CD4-positive, alpha-beta T cell treated with Interferon gamma for 1 hour (primary cell): ENCODE measurements around the gene VAT1.
A peak's percentile ranks its signal among the peaks of the same experiment; 100 is the strongest.
"Not testable (repeated sequence)": the region's sequence is repeated elsewhere in the genome, so short reads cannot be mapped to it uniquely, and the experiment has no call there.

Experiments used
- DNase-seq: peaks from one replicate; pipeline ENCODE4 v3.0.0-alpha.2; 2020

The VAT1 gene

DNA sequence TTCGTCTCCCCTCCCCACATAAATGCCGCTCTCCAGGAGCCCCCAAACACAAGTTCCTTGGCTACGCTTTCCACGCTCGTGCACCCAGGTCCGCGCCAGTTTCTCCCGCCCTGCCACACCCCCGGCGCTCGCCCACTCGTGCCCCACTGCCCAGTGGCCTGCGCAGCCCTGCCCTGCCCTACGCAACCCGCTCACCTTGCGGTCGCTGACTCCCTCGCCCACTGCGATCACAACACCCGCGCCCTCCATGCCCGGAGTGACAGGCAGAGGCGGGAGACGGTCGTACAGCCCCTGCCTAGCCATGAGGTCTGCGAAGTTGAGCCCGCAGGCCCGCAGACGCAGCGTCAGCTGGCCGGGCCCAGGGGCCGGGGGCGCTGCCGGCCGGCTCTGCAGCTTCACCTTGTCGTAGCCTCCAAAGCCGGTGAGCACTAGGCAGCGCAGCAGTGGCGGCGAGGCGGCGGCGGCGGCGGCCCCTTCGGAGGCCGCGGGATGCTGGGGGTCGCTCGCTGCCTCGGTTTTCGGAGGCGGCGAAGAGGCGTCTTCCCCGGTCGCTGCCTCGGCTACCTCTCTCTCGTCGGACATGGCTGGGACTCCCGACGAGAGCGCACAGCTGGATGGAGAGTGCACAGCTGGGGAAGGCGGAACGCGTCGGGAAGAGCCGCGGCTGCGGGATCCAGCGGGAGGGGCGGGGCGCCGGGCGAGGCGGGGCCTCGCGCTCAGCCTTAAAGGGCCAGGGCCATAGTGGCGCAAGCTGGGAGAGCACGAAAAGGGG is at the start of gene VAT1:
Gene VAT1 (minus strand): TSS at position 645 of the 772 bp plus-strand sequence. CDS start 63 bp downstream, at position 582.
- DNase-seq, result peak; percentile 46

DNA sequence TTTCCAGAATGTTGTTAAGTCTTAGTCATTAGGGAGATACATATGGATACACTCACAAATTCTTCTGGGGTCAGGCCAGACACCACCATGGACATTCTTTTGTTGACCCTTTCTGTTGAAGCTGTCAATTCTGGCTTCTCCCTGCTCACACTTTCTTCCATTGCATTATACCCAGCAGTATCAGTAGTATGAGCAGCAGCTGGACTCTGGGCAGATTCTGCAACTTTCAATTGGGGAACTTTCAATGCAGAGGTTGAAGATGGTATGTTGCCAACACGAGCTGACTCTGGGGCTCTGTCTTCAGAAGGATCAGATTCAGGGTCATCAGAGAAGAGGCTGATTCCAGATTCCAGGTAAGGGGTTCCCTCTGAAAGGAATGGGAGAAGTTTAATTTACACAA is 48.7 kb upstream of the VAT1 start:
- DNase-seq, result no peak

- no peak for DNase-seq
Observed at GRCh38 chr17:43070257-43070656, 48.1 kb upstream of the VAT1 start.

GRCh38 chr17:43069368-43069898 is 47.2 kb upstream of the VAT1 start:
- no peak for DNase-seq

DNA sequence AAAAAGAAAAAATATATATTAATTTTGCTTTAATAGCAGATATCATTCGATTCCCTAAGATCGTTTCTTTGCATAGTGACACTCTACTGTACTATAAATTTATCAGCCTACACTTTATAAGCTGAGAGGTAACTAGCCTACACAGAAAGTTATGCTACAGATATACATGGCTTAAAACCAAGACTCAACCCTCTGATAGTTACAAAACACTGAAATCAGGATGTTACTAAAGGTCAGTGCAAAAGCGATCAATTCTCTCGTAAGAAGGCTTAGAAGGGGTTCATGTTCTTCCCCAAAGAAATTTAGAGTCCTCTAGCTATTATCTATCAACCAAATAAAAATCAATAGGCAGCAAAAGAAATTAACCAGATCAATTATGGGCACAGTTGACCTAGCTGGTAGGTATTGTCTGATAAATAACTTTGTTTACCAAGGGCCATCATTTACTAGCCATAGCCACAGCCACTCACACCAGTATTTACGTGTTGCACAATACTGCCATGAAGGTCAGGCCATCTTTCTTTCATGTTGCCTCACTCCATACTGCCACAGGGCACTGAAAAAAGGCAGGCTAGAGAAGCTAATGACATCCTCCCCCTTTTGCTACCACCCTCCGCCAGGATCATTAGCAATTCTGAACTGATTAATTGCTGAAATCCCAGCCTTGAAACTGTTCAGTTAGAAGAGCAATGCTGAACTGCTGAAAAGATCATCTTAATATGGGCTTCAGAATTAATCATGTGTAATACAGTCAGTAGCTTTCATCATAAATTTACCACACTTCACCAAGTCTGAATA is 46.6 kb upstream of the VAT1 start:
- DNase-seq, result no peak

DNA sequence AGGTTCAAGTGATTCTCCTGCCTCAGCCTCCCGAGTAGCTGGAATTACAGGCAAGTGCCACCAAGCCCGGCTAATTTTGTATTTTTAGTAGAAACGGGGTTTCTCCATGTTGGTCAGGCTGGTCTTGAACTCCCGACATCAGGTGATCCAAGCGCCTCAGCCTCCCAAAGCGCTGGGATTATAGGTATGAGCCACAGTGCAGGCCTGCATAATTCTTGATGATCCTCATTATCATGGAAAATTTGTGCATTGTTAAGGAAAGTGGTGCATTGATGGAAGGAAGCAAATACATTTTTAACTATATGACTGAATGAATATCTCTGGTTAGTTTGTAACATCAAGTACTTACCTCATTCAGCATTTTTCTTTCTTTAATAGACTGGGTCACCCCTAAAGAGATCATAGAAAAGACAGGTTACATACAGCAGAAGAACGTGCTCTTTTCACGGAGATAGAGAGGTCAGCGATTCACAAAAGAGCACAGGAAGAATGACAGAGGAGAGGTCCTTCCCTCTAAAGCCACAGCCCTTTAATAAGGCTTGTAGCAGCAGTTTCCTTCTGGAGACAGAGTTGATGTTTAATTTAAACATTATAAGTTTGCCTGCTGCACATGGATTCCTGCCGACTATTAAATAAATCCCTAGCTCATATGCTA is 40.9 kb upstream of the VAT1 start:
- DNase-seq, result no peak

DNA sequence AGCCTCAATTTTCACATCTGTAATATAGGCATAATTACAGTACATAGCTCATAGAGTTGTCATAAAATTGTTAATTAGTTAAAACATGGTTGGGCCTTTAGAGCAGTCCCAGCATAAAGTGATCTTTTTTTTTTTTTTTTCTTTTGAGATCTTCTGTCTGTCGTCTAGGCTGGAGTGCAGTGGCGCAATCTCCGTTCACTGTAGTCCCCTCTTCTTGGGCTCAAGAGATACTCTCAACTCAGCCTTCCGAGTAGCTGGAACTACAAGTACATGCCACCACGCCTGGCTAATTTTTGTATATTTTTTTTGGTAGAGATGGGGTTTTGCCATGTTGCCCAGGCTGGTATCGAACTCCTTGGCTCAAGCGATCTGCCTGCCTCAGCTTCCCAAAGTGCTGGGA is 33.9 kb upstream of the VAT1 start:
- DNase-seq, result no peak

DNA sequence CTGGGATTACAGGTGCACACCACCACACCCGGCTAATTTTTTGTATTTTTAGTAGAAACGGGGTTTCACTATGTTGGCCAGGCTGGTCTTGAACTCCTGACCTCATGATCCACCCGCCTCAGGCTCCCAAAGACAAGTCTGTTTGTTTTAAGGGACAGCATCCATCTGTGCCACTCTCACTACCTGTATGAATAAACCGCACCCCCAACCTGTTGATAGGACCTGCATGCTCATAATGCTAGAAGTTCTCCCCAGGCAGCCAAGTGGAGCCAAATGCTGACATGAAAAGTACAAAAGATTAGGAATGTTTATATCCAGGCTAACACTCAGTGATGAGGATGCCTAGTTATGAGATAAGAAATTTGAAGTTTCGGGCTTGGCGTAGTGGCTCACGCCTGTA is 30.8 kb upstream of the VAT1 start:
- DNase-seq, result not testable (repeated sequence)

- no peak for DNase-seq
Observed at GRCh38 chr17:43051969-43052368, 29.8 kb upstream of the VAT1 start.

GRCh38 chr17:43044024-43044423 is 21.8 kb upstream of the VAT1 start:
- no peak for DNase-seq

GRCh38 chr17:43043307-43043706 is 21.1 kb upstream of the VAT1 start:
- DNase-seq, result no peak

- no peak for DNase-seq
Observed at GRCh38 chr17:43042025-43042628, 19.9 kb upstream of the VAT1 start.

- DNase-seq, result no peak
Observed at GRCh38 chr17:43040655-43041054, 18.5 kb upstream of the VAT1 start.

GRCh38 chr17:43039646-43040045 is 17.5 kb upstream of the VAT1 start:
- DNase-seq, result no peak

DNA sequence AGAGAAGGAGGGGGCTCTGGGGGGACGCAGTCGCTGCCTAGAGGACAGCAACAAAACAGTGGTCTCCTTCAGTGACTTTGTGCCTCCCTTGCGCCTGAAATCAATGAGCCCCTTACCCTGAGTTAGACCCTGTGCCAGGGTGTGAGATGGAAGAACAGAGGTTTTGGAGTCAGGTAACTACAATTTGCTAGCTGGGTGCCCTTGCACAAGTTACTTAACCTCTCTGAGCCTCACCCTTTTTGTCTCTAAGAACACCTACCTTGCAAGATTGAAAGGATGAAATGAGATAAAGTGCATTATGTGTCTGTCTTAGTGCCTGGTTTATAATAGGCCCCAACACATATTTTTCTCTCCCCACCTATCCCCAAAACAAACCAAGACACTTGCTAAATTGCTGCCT is 12.7 kb upstream of the VAT1 start:
- no peak for DNase-seq

DNA sequence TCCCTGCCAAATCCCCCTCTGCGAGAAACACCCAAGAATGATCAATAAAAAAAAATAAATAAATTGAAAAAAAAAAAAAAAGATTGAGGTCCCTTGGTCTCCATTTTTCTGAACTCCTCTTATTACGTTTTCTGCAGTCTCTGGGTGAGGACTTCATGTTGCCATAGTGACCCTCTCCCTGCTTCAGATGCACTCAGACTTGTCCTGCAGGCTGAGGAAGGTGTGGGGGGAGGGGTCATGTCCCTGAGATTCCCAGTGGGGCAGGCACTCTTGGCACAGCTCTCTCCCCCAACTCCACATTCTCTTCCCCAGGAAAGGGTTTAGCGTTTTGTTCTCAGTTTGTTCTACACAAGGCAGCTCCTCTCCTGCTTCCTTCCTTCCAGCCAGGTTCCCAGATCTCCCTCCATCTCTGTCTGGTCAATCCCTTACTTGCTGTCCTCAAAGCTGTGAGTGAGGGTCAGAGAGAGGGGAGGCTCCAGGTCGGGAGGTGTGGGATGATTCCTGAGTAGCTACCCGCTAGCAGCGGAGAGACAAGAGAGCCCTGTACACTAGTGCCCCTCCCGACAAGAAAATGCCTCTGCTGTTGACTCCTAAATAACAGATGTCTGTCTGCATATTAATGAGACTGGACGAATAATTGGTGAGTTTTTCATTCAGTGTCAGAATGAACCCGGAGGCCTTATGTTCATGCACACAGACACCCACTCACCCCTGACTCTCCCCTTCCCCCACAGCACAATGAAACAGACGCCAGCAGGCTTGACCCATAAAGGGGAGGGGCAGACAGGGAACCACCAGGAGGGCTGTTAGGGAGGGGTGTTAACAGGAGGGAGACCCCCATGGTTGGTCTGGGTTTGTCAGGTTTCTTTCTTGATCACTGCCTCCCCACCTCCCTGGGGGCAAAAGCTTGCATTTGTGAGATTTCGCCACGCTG is 12.0 kb upstream of the VAT1 start:
- DNase-seq, result no peak

DNA sequence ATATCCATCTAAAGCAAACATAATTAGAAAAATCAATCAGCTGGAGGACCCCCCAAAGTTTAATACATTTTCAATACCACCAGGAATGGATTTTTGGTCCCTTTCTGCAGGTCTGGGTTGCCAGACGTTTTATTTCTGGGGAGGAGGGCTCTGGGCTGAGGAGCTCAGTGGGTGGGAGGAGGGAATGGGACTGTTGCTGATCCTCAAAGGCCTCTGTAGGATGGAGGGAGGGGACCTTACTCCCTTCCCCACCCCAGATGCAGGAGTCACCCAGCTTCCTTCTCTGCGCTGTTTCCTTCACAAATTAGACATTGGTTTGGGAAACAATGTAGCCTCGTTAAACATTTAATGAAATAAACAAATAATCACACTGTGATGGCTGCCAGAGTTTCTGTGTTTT is 9.5 kb upstream of the VAT1 start:
- no peak for DNase-seq

DNA sequence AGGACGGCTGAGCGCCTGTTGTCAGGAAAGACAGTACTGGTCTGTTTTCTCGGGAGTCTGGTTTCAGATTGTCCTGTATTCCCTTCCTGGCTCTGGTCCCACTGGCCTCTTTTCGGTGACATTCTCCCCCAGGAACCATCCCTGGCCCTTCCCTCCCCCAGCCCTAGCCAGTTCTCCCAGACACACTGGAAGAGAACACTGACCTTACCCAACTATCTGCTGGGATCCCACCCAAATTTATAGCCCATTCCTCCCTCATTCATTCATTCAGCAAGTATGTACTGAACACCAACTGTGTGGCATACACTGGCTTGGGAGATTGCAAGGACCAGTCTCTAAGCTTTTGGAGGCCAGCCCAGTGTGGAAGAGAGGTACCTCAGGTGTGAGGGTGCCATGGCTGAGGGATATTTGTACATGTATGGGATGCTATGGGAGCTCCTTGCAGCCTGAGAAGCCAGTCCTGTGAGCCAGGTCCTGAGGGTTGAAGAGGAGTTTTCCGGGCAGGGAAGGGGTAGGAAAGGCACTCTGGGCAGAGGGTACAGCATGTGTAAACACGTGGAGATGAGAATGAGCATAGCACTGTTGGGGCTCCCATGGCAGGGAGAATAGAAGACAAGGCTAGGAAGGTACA is 8.1 kb upstream of the VAT1 start:
- no peak for DNase-seq

DNA sequence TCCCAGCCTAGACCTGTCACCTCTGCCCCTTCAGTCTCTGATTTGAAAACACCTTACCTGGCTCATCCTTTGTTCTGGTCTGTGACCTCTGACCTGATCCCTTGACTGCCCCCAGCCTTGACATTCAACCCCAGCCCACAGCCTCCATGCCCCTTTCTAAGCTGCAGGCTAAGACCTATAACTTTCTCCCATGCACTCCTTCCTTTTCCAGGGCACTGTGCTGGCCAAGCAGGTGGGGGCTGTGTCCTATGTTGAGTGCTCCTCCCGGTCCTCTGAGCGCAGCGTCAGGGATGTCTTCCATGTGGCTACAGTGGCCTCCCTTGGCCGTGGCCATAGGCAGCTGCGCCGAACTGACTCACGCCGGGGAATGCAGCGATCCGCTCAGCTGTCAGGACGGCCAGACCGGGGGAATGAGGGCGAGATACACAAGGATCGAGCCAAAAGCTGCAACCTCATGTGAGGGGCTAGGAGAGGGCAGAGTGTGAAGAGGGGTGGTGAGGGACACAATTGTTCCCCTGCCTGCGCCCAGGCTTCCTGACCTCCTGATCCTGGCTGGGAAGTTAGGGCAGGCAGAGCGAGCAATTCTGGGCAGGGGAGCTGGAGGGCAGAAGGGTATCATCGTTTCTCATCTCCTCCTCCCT is 6.2 kb upstream of the VAT1 start:
- no peak for DNase-seq

- no peak for DNase-seq
Observed at GRCh38 chr17:43027091-43028032, 5.2 kb upstream of the VAT1 start.
